Common myeloid progenitor, CD34-positive (primary cell): ENCODE results near the gene AMPD1.

Experiments used
- CTCF ChIA-PET: fragments of 350-600 bp; sonication (Branson Sonifier 250); formaldehyde crosslinking; loops from one replicate; lab custom pipeline; 2021; ENCODE audit warnings: antibody characterized with exemption; lab: Charles Lee
- POLR2A ChIA-PET: fragments of 350-600 bp; sonication (Branson Sonifier 250); formaldehyde crosslinking; loops from one replicate; lab custom pipeline; 2021; ENCODE audit warnings: antibody characterized with exemption; lab: Charles Lee
- DNase-seq, 3 donors: peaks; one replicate each; pipeline versions ENCODE4 v3.0.0 to v3.0.0-alpha.2; 2013
- H3K27ac ChIP-seq, 2 experiments: 1 replicate in 1 of 2; 2 replicates in 1 of 2; pipeline ENCODE4 v1.7.0; 2013; ENCODE audit warnings: inconsistent platforms in 2 of 2, low read length in 2 of 2, mild to moderate bottlenecking in 2 of 2, low read depth in 1 of 2, moderate library complexity in 1 of 2; ENCODE audit not compliant: severe bottlenecking in 2 of 2, insufficient read depth in 1 of 2, poor library complexity in 1 of 2
- H3K27me3 ChIP-seq, 5 experiments: replicated peaks in 2 of 5; 1 replicate in 3 of 5; 2 replicates in 2 of 5; pipeline versions ENCODE4 v1.6.1 to v1.7.0; 2013; ENCODE audit warnings: low read length in 4 of 5, mild to moderate bottlenecking in 2 of 5, moderate library complexity in 2 of 5, inconsistent platforms in 1 of 5; ENCODE audit not compliant: insufficient read depth in 5 of 5, control insufficient read depth in 4 of 5
- H3K36me3 ChIP-seq, 4 experiments: 1 replicate in 2 of 4; 2 replicates in 2 of 4; pipeline versions ENCODE4 v1.6.1 to v1.7.0; 2013; ENCODE audit warnings: low read length in 3 of 4, control low read depth in 1 of 4, mild to moderate bottlenecking in 1 of 4; ENCODE audit not compliant: control insufficient read depth in 4 of 4, insufficient read depth in 4 of 4
- H3K4me1 ChIP-seq, 4 experiments: 1 replicate in 3 of 4; 2 replicates in 1 of 4; pipeline versions ENCODE4 v1.6.1 to v1.7.1; 2013; ENCODE audit warnings: low read length in 3 of 4, mild to moderate bottlenecking in 3 of 4, control low read depth in 1 of 4, inconsistent platforms in 1 of 4, moderate library complexity in 1 of 4; ENCODE audit not compliant: control insufficient read depth in 4 of 4, insufficient read depth in 4 of 4; ENCODE audit errors: control extremely low read depth in 1 of 4
- H3K4me3 ChIP-seq, 7 experiments: 1 replicate in 4 of 7; 2 replicates in 3 of 7; pipeline versions ENCODE4 v1.5.1 to v1.7.0; 2013; ENCODE audit warnings: mild to moderate bottlenecking in 7 of 7, low read length in 6 of 7, moderate library complexity in 6 of 7, inconsistent platforms in 2 of 7, low read depth in 2 of 7, control low read depth in 1 of 7; ENCODE audit not compliant: insufficient read depth in 4 of 7, control insufficient read depth in 1 of 7; ENCODE audit errors: extremely low read depth in 1 of 7
- H3K9me3 ChIP-seq, 5 experiments: 1 replicate in 4 of 5; 2 replicates in 1 of 5; pipeline versions ENCODE4 v1.6.1 to v1.7.1; 2013; ENCODE audit warnings: low read length in 4 of 5, mild to moderate bottlenecking in 2 of 5, inconsistent platforms in 1 of 5, low read depth in 1 of 5, moderate library complexity in 1 of 5; ENCODE audit not compliant: control insufficient read depth in 4 of 5, insufficient read depth in 2 of 5; ENCODE audit errors: control extremely low read depth in 1 of 5
- WGBS: methylation state at CpG from one replicate; pipeline ENCODE4 v1.1.5; 2013; ENCODE audit not compliant: insufficient coverage; 5-methylcytosine and 5-hydroxymethylcytosine counted together

Gene AMPD1

DNA sequence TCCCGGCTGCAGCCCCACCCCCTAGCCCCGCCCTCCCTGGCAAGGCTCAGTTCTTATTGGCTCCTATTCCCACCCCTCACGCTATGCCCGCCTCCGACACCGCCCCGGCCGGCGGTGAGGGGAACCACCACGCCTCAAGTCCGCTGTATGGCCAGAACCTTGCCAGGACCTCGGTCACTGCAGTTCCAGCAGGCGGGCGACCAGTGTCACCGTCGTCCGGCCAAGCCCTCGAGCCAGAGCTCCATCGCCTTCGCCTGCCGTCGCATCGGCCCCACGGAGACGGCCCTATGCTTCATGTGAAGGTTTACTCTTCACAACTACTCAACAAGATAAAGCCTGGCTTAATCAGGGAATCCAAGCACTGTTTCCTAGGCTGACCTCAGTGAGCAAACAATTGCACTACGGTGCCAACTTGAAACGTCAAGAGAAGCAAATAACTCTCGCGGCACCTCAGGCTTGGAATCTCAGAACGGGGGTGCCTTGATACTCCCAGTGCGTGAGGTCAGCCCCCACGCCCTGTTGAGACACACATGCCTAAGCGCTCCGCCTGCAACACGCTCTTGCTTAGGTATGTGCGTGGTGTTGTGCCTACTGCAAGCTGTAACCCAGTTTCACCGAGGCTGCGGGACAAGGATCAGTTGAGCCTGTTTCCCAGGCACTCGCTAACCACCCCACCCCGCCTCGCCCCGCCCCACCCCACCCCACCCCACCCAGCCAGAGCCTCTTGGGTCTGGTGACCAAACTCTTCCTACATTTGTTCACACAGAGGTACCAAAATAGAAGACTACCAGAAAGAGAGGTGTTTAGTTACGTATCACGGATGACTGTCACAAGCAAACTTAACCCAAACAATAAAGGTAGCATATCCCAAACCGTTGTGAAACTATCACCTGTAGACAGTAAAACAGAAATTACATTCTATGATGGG is 25.0 kb downstream of the AMPD1 start:
- DNase-seq, result peak; percentile 80 to 86 (median 80)
- H3K4me1 ChIP-seq, result peaks cover 0 to 15% (median 13%) of the 10 kb centered on the region in 4 experiments
- H3K4me3 ChIP-seq, result peak overlapping the region; percentile 29 to 86 (median 64)
- POLR2A ChIA-PET, result interaction anchor here (0.8 kb wide), 1 partner anchor 8 kb away, joined by 3 read pairs; no protein-coding TSS in a partner anchor
- CTCF ChIA-PET, result interaction anchor here (0.7 to 2.0 kb wide), 3 partner anchors 25 to 94 kb away, joined by 3 to 5 read pairs (median 3); partner anchors contain the start of genes AMPD1 and NRAS
- H3K27me3 ChIP-seq, result peaks cover 0 to 10% (median 3%) of the 10 kb centered on the region in 5 experiments
- 0% methylated on average over 35 of the region's 45 CpGs for WGBS
- no peaks in the 10 kb centered on the region for H3K36me3 ChIP-seq
- no peak overlapping the region for H3K27ac ChIP-seq
- H3K9me3 ChIP-seq, result no peaks in the 10 kb centered on the region

GRCh38 chr1:114669562-114670082 is 25.7 kb downstream of the AMPD1 start, which contains the start of gene DENND2C:
DENND2C (minus strand) TSS chr1:114670049; CDS start chr1:114625984, 44,065 bp downstream.
- H3K4me3 ChIP-seq, result peak within 1 kb of the TSS; percentile 29 to 86 (median 64)
- peaks cover 0 to 15% (median 13%) of the 10 kb centered on the region in 4 experiments for H3K4me1 ChIP-seq
- H3K27me3 ChIP-seq, result peaks cover 0 to 10% (median 3%) of the 10 kb centered on the region in 5 experiments
- ChIA-PET POLR2A (interaction anchor here (0.8 kb wide), 1 partner anchor 9 kb away, joined by 3 read pairs; no protein-coding TSS in a partner anchor), CTCF (interaction anchor here (0.7 to 1.2 kb wide), 2 partner anchors 26 to 93 kb away, joined by 3 read pairs; partner anchors contain the start of gene AMPD1)
- WGBS, result 0% methylated on average over 46 of the region's 50 CpGs
- no peaks in the 10 kb centered on the region for H3K9me3 ChIP-seq
- DNase-seq, result no peak
- no peaks in the 10 kb centered on the region for H3K36me3 ChIP-seq
- H3K27ac ChIP-seq, result no peak within 1 kb of the TSS

GRCh38 chr1:114668784-114669561 is 26.4 kb downstream of the AMPD1 start:
- POLR2A ChIA-PET, result no interaction called here
- H3K27ac ChIP-seq, result no peak overlapping the region
- WGBS, result 57% methylated on average over 9 of the region's 13 CpGs
- no peaks in the 10 kb centered on the region for H3K36me3 ChIP-seq
- H3K9me3 ChIP-seq, result no peaks in the 10 kb centered on the region
- peak in 2 of 3 donors; percentile 24 to 33 for DNase-seq
- H3K4me3 ChIP-seq, result peak overlapping the region; percentile 29 to 86 (median 64)
- peaks cover 0 to 10% (median 3%) of the 10 kb centered on the region in 5 experiments for H3K27me3 ChIP-seq
- CTCF ChIA-PET, result interaction anchor here (1.2 kb wide), 1 partner anchor 27 kb away, joined by 3 read pairs; the partner anchor contains the start of gene AMPD1
- H3K4me1 ChIP-seq, result peaks cover 0 to 15% (median 13%) of the 10 kb centered on the region in 4 experiments

DNA sequence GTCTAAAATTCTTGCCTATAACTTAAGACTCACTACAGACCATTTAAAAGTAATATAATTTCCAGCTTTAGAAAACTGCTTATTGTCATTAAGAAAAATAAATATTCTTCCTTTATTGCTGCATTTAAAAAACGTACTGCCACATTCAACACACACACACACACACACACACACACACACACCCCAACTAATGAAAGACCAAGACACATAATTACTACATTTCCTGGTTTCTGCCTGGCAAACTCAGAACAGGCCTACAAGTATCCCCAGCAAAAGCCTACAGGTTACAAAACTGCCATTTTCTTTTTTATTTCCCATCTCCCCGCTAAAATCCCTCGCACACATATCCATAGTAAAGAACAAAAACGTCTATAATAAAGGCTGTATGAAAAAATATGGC is 27.0 kb downstream of the AMPD1 start:
- Histone ChIP-seq H3K4me3 (no peak overlapping the region), H3K27me3 (peaks cover 0 to 10% (median 3%) of the 10 kb centered on the region in 5 experiments), H3K36me3 (no peaks in the 10 kb centered on the region), H3K27ac (no peak overlapping the region), H3K9me3 (no peaks in the 10 kb centered on the region), H3K4me1 (peaks cover 0 to 15% (median 13%) of the 10 kb centered on the region in 4 experiments)
- no peak for DNase-seq
- POLR2A ChIA-PET, result no interaction called here
- CTCF ChIA-PET, result no interaction called here
- WGBS, result 83% methylated on average over 1 of the region's 4 CpGs

DNA sequence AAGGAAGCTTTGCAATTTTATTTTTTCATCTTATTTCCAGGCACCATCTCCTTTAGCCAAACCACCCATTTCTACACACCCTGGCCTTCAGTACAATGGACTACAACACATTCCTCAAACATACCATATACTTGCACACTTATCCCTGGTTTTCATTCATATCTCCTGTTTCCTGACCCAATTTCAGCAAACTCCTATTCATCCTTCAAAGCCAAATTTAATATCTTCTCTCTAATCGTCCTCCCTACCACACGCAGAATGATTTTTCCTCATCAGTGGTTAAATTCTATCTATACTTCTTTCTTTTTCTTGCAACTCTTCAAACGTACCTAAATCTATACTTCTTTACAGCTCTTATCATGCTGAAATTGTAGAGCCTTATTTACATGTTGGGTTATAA is 28.4 kb downstream of the AMPD1 start:
- Histone ChIP-seq H3K27ac (no peak overlapping the region), H3K36me3 (no peaks in the 10 kb centered on the region), H3K27me3 (peaks cover 0 to 9% (median 3%) of the 10 kb centered on the region in 5 experiments), H3K4me3 (no peak overlapping the region), H3K4me1 (peaks cover 0 to 15% (median 13%) of the 10 kb centered on the region in 4 experiments), H3K9me3 (no peaks in the 10 kb centered on the region)
- CTCF ChIA-PET, result interaction anchor here (1.2 kb wide), 1 partner anchor 16 kb away, joined by 3 read pairs; no protein-coding TSS in a partner anchor
- POLR2A ChIA-PET, result no interaction called here
- DNase-seq, result no peak
- WGBS, result 100% methylated on average over 2 of the region's 3 CpGs

- POLR2A ChIA-PET, result no interaction called here
- DNase-seq, result no peak
Observed at GRCh38 chr1:114660238-114660637, 35.1 kb downstream of the AMPD1 start.

More at GRCh38 chr1:114660238-114660637, 35.1 kb downstream of the AMPD1 start:
- Histone ChIP-seq H3K27me3 (peaks cover 0 to 2% (median 0%) of the 10 kb centered on the region in 5 experiments), H3K36me3 (no peaks in the 10 kb centered on the region), H3K4me3 (no peak overlapping the region), H3K4me1 (no peaks in the 10 kb centered on the region), H3K27ac (no peak overlapping the region), H3K9me3 (no peaks in the 10 kb centered on the region)
- 80% methylated on average over 1 of the region's 2 CpGs for WGBS
- CTCF ChIA-PET, result interaction anchor here (0.8 to 1.4 kb wide), 2 partner anchors 9 to 12 kb away, joined by 3 to 4 read pairs; no protein-coding TSS in a partner anchor
